ENCODE measurements around the gene NMRK1.

The NMRK1 gene

GRCh38 chr9:75023846-75024245, 64.1 kb downstream of the NMRK1 start:
- H3K4me3 ChIP-seq (ENCODE audit: low read depth, low read length): no peak overlapping the region
- no peaks in the 10 kb centered on the region for H3K27me3 ChIP-seq (ENCODE audit: control insufficient read depth, insufficient read depth, low read length)
- TF ChIP-seq, protein P1, sequence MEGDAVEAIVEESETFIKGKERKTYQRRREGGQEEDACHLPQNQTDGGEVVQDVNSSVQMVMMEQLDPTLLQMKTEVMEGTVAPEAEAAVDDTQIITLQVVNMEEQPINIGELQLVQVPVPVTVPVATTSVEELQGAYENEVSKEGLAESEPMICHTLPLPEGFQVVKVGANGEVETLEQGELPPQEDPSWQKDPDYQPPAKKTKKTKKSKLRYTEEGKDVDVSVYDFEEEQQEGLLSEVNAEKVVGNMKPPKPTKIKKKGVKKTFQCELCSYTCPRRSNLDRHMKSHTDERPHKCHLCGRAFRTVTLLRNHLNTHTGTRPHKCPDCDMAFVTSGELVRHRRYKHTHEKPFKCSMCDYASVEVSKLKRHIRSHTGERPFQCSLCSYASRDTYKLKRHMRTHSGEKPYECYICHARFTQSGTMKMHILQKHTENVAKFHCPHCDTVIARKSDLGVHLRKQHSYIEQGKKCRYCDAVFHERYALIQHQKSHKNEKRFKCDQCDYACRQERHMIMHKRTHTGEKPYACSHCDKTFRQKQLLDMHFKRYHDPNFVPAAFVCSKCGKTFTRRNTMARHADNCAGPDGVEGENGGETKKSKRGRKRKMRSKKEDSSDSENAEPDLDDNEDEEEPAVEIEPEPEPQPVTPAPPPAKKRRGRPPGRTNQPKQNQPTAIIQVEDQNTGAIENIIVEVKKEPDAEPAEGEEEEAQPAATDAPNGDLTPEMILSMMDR (IDR thresholded peaks at IDR 0.05): no peak
- no peaks in the 10 kb centered on the region for H3K36me3 ChIP-seq (ENCODE audit: control insufficient read depth, insufficient read depth, low read length)
- peaks cover 7% of the 10 kb centered on the region for H3K79me2 ChIP-seq
- no peak overlapping the region for H3K27ac ChIP-seq
- no peak overlapping the region for H2AFZ ChIP-seq
- H3K4me1 ChIP-seq: peaks cover 2% of the 10 kb centered on the region
- no peak overlapping the region for H3K9ac ChIP-seq
- no peak overlapping the region for H3K4me2 ChIP-seq (ENCODE audit: low read length)
- no peaks in the 10 kb centered on the region for H3K9me3 ChIP-seq (ENCODE audit: control insufficient read depth, low read length)

DNA sequence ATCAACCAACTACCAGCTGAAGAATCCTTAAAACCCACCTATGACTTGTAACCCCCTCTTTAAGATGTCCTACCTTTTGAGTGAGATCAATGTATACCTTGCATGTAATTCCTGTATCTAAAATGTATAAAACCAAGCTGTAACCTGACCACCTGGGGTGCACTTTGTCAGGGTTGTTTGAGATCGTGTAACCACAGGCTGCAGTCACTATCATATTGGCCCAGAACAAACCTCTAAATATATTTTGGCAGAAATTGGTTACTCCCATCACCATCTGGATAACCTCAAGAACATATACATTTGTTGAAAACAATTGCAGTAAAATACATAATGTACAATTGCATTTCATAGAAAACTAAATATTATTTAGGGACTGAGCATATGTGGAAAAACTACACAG, 68.3 kb downstream of the NMRK1 start:
- Histone ChIP-seq H3K4me3 (ENCODE audit: low read depth, low read length) (no peak overlapping the region), H3K9ac (no peak overlapping the region), H3K79me2 (peaks cover 3% of the 10 kb centered on the region), H2AFZ (no peak overlapping the region), H3K27me3 (ENCODE audit: control insufficient read depth, insufficient read depth, low read length) (no peaks in the 10 kb centered on the region), H3K4me1 (peaks cover 2% of the 10 kb centered on the region), H3K27ac (no peak overlapping the region), H3K4me2 (ENCODE audit: low read length) (no peak overlapping the region), H3K36me3 (ENCODE audit: control insufficient read depth, insufficient read depth, low read length) (no peaks in the 10 kb centered on the region), H3K9me3 (ENCODE audit: control insufficient read depth, low read length) (no peaks in the 10 kb centered on the region)
- TF ChIP-seq, protein P1 (IDR thresholded peaks at IDR 0.05): no peak

- H3K36me3 ChIP-seq (ENCODE audit: control insufficient read depth, insufficient read depth, low read length): no peaks in the 10 kb centered on the region
- H2AFZ ChIP-seq: no peak overlapping the region
- no peaks in the 10 kb centered on the region for H3K9me3 ChIP-seq (ENCODE audit: control insufficient read depth, low read length)
- no peaks in the 10 kb centered on the region for H3K27me3 ChIP-seq (ENCODE audit: control insufficient read depth, insufficient read depth, low read length)
- peaks cover 2% of the 10 kb centered on the region for H3K4me1 ChIP-seq
- no peak overlapping the region for H3K4me2 ChIP-seq (ENCODE audit: low read length)
- H3K27ac ChIP-seq: no peak overlapping the region
- H3K9ac ChIP-seq: no peak overlapping the region
- TF ChIP-seq, protein P1 (IDR thresholded peaks at IDR 0.05): no peak
- H3K79me2 ChIP-seq: peaks cover 3% of the 10 kb centered on the region
- H3K4me3 ChIP-seq (ENCODE audit: low read depth, low read length): no peak overlapping the region
Measured at GRCh38 chr9:75019022-75019421, 68.9 kb downstream of the NMRK1 start.

- H3K4me1 ChIP-seq: no peaks in the 10 kb centered on the region
- no peak overlapping the region for H3K4me3 ChIP-seq (ENCODE audit: low read depth, low read length)
- no peak overlapping the region for H3K27ac ChIP-seq
- TF ChIP-seq, protein P1 (IDR thresholded peaks at IDR 0.05): no peak
- no peak overlapping the region for H2AFZ ChIP-seq
- no peaks in the 10 kb centered on the region for H3K27me3 ChIP-seq (ENCODE audit: control insufficient read depth, insufficient read depth, low read length)
- H3K4me2 ChIP-seq (ENCODE audit: low read length): no peak overlapping the region
- peaks cover 3% of the 10 kb centered on the region for H3K79me2 ChIP-seq
- no peaks in the 10 kb centered on the region for H3K36me3 ChIP-seq (ENCODE audit: control insufficient read depth, insufficient read depth, low read length)
- no peaks in the 10 kb centered on the region for H3K9me3 ChIP-seq (ENCODE audit: control insufficient read depth, low read length)
- no peak overlapping the region for H3K9ac ChIP-seq
Measured at GRCh38 chr9:75017378-75017777, 70.6 kb downstream of the NMRK1 start.

DNA sequence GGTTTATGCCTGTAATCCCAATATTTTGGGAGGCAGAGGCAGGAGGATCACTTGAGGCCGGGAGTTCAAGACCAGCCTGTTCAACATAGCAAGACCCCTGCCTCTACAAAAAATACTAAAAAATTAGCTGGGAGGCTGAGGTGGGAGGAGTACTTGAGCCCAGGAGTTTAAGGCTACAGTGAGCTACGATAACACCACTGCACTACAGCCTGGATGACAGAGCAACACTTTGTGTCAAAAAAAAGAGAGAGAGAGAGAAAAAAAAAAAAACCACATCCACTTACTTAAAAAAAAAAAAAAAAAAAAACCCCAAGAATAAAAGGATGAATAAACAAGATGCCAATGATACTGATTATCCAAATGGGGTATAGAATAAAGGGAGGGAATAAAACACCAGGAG, 74.2 kb downstream of the NMRK1 start:
- Histone ChIP-seq H3K4me2 (ENCODE audit: low read length) (no peak overlapping the region), H3K27me3 (ENCODE audit: control insufficient read depth, insufficient read depth, low read length) (no peaks in the 10 kb centered on the region), H3K36me3 (ENCODE audit: control insufficient read depth, insufficient read depth, low read length) (no peaks in the 10 kb centered on the region), H3K27ac (no peak overlapping the region), H2AFZ (no peak overlapping the region), H3K79me2 (no peaks in the 10 kb centered on the region), H3K4me1 (no peaks in the 10 kb centered on the region), H3K4me3 (ENCODE audit: low read depth, low read length) (no peak overlapping the region), H3K9ac (no peak overlapping the region), H3K9me3 (ENCODE audit: control insufficient read depth, low read length) (no peaks in the 10 kb centered on the region)
- TF ChIP-seq, protein P1 (IDR thresholded peaks at IDR 0.05): no peak
